ENCODE measurements around the gene KCNT1.

DNA sequence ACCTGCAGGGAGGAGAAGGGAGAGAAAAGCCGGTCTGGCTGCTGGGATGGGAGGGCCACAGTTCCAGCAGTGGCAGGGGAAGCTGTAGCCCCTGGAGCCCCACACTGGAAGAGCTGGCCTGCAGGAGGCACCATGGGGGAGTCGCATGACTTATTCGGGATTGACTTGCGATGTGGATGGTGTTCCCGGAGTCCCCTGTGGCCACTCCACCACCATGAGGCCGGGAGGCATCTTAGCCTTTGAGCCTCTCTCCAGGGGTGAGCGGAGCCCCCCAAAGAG, 92.0 kb downstream of the KCNT1 start:
- no peak for TF ChIP-seq CTCF (IDR thresholded peaks at IDR 0.05)
- no peak for TF ChIP-seq POLR2A (IDR thresholded peaks at IDR 0.05)
- TF ChIP-seq POLR2AphosphoS5 (IDR thresholded peaks at IDR 0.05), result no peak

Measured in breast epithelium (tissue), 3 donors.